SU-DHL-6 (cell line): ENCODE data around the gene MDM1.
A peak's percentile ranks its signal among the peaks of the same experiment; 100 is the strongest.

ENCODE experiments used
- H2AFZ ChIP-seq: fragments of 200-600 bp; sonication (generic); 2 replicates; pipeline ENCODE4 v1.6.1; 2014; ENCODE audit warnings: low read depth, mild to moderate bottlenecking, moderate library complexity, mixed read lengths, antibody characterized with exemption, low read length; ENCODE audit not compliant: severe bottlenecking
- H3F3A ChIP-seq: fragments of 200-600 bp; shearing (Covaris generic); 2 replicates; pipeline ENCODE4 v1.6.0; 2016; ENCODE audit warnings: antibody characterized with exemption, mild to moderate bottlenecking; ENCODE audit not compliant: insufficient read depth
- H3K27ac ChIP-seq: fragments of 200-600 bp; sonication (generic); 2 replicates; pipeline ENCODE4 v1.5.1; 2016; ENCODE audit warnings: low read depth, mild to moderate bottlenecking, low read length, moderate library complexity, mixed read lengths
- H3K27me3 ChIP-seq: fragments of 200-600 bp; sonication (generic), shearing (Covaris generic); 2 replicates; pipeline ENCODE4 v1.6.0; 2014; ENCODE audit warnings: mild to moderate bottlenecking, low read length
- H3K36me3 ChIP-seq: fragments of 200-600 bp; sonication (generic); 2 replicates; pipeline ENCODE4 v1.6.1; 2014; ENCODE audit warnings: mild to moderate bottlenecking, low read length, mixed read lengths
- H3K4me2 ChIP-seq: fragments of 300-600, 200-600 bp; shearing (Covaris generic), sonication (generic); 2 replicates; pipeline ENCODE4 v1.6.0; 2014; ENCODE audit warnings: low read length, low read depth, mild to moderate bottlenecking; ENCODE audit not compliant: poor library complexity, severe bottlenecking
- H3K4me3 ChIP-seq: fragments of 200-600 bp; sonication (generic); 2 replicates; pipeline ENCODE4 v1.5.1; 2014; ENCODE audit warnings: antibody characterized with exemption, low read length, mild to moderate bottlenecking, mixed read lengths; ENCODE audit not compliant: insufficient read depth, poor library complexity, severe bottlenecking
- H3K79me2 ChIP-seq: fragments of 200-600 bp; sonication (generic); 2 replicates; pipeline ENCODE4 v1.6.1; 2014; ENCODE audit warnings: mild to moderate bottlenecking, low read length, moderate library complexity; ENCODE audit not compliant: insufficient read depth
- H3K9ac ChIP-seq: fragments of 200-600 bp; sonication (generic); 2 replicates; pipeline ENCODE4 v1.7.0; 2014; ENCODE audit warnings: mild to moderate bottlenecking, low read length
- H3K9me2 ChIP-seq: fragments of 200-600 bp; sonication (generic); replicated peaks from 2 replicates; pipeline ENCODE4 v1.6.1; 2014; ENCODE audit warnings: low read length; ENCODE audit not compliant: insufficient read depth
- H3K9me3 ChIP-seq: fragments of 200-600 bp; sonication (generic); 2 replicates; pipeline ENCODE4 v1.6.1; 2014; ENCODE audit warnings: low read length, mixed read lengths; ENCODE audit not compliant: insufficient read depth
- H4K20me1 ChIP-seq: fragments of 200-600 bp; sonication (generic); 2 replicates; pipeline ENCODE4 v1.6.1; 2014; ENCODE audit warnings: low read depth, mild to moderate bottlenecking, antibody characterized with exemption, low read length, moderate library complexity, mixed read lengths
- EZH2phosphoT487 ChIP-seq: fragments of 200-600 bp; sonication (generic), shearing (Covaris generic); conservative IDR thresholded peaks from 2 replicates; pipeline ENCODE4 v1.6.1; 2018; ENCODE audit warnings: mild to moderate bottlenecking, antibody characterized with exemption, low read length, moderate library complexity, mixed read lengths
- TF ChIP-seq, protein P1 (sequence below): fragments of 200-600 bp; sonication (generic); IDR thresholded peaks from one replicate; pipeline ENCODE4 v1.5.1; 2017; ENCODE audit warnings: antibody characterized with exemption, mild to moderate bottlenecking, low read length, moderate library complexity; ENCODE audit not compliant: insufficient read depth, poor library complexity, severe bottlenecking

MDM1 gene

DNA sequence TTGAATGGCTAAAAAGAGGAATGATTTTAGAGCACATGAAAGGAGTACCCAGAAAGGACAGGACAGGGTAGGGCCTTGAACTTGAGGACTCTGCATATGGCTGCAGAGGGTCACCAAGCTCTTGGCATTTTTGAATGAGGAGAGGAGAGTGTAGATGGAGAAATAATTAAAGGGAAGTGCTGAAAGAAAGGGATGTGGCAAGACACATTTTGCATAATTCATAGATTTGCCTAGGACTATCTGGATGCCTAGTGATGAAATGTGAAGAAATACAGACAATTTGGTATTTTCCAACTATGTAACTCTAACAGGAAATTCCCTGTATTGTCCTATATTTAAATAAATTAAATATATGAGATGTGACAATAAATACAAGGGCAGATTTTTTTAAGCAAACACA lies 27.5 kb upstream of the MDM1 start:
- Histone ChIP-seq H3K4me2 (no peak overlapping the region), H3K27me3 (no peaks in the 10 kb centered on the region), H2AFZ (no peak overlapping the region), H3K79me2 (no peaks in the 10 kb centered on the region), H3K4me3 (no peak overlapping the region), H3K9me3 (no peaks in the 10 kb centered on the region), H3K9ac (no peak overlapping the region), H3K9me2 (no peaks in the 10 kb centered on the region), H3F3A (no peaks in the 10 kb centered on the region), H3K27ac (no peak overlapping the region), H4K20me1 (no peaks in the 10 kb centered on the region), H3K36me3 (no peaks in the 10 kb centered on the region)
- no peak for TF ChIP-seq EZH2phosphoT487
- TF ChIP-seq, protein P1, sequence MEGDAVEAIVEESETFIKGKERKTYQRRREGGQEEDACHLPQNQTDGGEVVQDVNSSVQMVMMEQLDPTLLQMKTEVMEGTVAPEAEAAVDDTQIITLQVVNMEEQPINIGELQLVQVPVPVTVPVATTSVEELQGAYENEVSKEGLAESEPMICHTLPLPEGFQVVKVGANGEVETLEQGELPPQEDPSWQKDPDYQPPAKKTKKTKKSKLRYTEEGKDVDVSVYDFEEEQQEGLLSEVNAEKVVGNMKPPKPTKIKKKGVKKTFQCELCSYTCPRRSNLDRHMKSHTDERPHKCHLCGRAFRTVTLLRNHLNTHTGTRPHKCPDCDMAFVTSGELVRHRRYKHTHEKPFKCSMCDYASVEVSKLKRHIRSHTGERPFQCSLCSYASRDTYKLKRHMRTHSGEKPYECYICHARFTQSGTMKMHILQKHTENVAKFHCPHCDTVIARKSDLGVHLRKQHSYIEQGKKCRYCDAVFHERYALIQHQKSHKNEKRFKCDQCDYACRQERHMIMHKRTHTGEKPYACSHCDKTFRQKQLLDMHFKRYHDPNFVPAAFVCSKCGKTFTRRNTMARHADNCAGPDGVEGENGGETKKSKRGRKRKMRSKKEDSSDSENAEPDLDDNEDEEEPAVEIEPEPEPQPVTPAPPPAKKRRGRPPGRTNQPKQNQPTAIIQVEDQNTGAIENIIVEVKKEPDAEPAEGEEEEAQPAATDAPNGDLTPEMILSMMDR: no peak

DNA sequence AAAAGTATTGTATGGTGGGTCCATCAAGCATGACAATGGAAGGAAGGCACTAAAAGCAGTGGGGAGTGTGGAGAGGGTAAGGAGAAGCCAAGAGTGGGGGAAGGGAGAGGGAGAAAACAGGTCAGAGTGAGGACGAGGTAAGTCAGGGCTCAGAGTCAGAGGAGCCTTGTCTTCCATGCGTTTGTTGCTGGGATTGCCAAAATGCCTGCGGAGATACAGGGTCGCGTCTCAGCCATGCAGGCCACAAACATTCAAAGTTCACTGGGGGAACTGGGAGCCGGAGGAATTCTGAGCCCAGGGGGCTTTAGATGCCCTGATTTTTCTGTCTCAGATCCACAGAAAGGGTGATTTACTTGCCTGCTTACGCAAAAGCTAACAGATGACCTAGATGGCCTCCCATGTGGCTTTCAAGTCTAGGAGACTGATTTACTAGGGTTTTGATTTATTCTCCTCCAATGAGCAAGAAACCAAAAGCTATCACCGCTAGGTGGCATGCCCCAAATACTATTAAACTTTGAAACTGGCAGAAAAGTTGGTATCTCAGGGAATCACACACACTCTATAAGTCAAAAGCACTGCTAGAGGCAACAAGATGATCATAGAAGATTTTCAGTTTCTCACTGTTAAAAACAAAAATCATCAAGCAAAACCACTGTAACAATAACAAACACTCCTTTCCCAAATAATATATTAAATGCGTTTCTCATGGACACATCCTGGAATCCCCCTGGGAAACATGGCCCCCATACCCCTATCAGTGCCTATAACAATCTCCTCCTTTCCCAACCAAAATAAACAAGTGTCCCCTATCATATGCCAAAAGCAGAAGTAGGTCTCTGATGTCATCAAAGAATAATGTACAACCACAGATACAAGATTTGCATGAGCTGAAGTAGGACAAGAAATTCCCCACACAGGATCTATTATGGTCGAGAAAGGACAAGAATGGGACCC lies 26.6 kb upstream of the MDM1 start:
- Histone ChIP-seq H3K9me2 (no peaks in the 10 kb centered on the region), H3K4me3 (no peak overlapping the region), H3K4me2 (no peak overlapping the region), H3F3A (no peaks in the 10 kb centered on the region), H3K9me3 (no peaks in the 10 kb centered on the region), H3K36me3 (no peaks in the 10 kb centered on the region), H3K79me2 (no peaks in the 10 kb centered on the region), H4K20me1 (no peaks in the 10 kb centered on the region), H2AFZ (no peak overlapping the region), H3K27me3 (no peaks in the 10 kb centered on the region), H3K27ac (no peak overlapping the region), H3K9ac (no peak overlapping the region)
- no peak for TF ChIP-seq EZH2phosphoT487
- TF ChIP-seq, protein P1: peak; percentile 30

DNA sequence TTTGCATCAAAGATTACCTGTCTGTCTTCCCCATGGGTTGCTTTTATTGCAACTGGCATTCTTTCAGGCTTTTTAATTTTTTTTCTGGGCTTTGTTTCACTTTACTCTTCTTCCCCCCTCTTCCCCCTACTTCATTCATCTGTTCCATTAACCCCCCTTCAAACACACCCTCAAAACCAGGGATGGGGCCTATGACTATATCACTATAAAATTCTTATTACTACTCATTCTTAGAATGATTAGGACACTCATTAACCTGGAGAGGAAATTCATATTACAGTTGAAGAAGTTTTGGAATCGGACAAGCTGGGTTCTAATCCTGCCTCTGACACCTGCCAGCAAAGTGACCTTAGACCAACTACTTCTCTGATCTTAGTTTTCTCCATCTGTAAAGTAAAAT lies 24.8 kb upstream of the MDM1 start:
- H3K4me3 ChIP-seq: no peak overlapping the region
- H3K27ac ChIP-seq: no peak overlapping the region
- no peaks in the 10 kb centered on the region for H3K36me3 ChIP-seq
- TF ChIP-seq EZH2phosphoT487: no peak
- TF ChIP-seq, protein P1: no peak
- no peaks in the 10 kb centered on the region for H3K79me2 ChIP-seq
- H2AFZ ChIP-seq: no peak overlapping the region
- H3K9ac ChIP-seq: no peak overlapping the region
- no peaks in the 10 kb centered on the region for H4K20me1 ChIP-seq
- H3K4me2 ChIP-seq: no peak overlapping the region
- no peaks in the 10 kb centered on the region for H3K9me2 ChIP-seq
- no peaks in the 10 kb centered on the region for H3F3A ChIP-seq
- no peaks in the 10 kb centered on the region for H3K9me3 ChIP-seq
- H3K27me3 ChIP-seq: no peaks in the 10 kb centered on the region
